ENCODE measurements around the gene DNAJB14.

Gene DNAJB14

DNA sequence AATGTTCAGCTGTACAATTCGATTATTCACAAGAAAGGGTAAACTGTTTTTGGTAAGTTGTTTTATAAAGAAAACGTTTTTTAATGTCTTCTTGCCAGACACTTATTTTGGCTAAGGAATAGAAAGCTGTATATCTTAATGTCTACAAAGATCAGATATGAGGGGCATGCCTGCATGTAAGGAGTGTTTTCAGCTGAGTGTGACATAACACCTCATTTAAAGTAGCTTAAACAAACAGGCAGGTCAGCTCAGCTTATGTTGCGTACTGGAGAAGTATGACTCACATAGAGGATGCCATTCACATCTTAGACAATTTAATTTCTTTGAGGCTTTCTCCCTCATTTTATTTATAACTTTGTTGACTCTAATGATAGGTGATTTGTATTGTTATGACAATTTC is 82.6 kb downstream of the DNAJB14 start:
- DNase-seq (no peak), ATAC-seq (no peak)

DNA sequence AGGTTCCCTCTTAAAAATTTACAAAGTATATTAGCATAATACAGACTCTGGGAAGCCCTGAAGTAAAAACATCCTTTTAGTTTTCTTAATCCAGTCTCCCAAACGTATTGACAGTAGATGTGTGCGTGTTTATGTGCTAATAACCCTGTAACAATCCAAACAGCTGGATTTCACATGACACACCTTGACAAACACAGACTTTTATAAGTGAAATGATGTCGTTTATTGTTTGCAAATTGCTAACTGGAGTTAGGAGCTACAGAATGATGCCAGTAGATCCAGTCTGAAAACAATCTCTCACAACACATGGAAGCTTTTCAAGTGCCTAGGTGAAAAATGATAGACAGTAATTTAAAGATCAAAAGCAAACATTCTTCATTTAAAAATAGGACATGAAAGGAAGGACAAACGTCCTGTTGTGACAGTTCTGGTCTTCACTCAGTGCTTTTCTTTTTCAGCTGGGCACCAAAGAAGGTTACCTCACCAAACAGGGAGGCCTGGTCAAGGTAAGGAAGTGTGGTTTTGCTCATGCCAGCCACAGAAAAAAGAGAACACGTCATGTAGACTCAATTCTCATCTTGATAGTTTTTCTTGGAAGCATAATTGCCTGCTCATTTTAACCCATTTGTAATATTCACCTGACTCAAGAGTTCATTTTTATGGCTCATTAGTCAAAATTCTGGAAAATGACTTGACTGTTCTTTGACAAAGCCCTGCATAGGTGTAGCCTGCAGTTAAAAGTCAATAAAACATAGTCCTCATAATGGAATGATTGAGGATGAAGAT is 85.1 kb downstream of the DNAJB14 start:
- DNase-seq (no peak), ATAC-seq (peak; percentile 80)

DNA sequence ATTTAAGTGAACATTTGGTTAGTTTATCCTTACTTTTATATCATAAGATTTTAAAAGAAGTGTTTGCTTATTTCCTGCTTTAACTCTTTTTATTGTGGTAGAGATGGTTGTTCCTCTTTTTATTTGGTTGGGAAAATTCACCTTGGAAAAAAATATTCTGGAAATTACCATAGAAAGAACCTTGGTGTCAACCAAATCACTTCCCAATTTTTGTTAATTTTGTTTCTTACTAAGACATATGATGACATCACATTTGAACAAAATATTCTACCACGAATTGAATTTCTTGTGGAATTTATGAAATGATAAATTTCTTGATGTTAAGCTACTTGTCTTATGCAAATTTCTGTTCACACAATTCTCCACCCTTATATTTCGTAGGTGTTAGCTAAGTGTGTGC is 85.9 kb downstream of the DNAJB14 start:
- DNase-seq = no peak
- no peak for ATAC-seq

- DNase-seq (no peak), ATAC-seq (no peak)
These were observed 86.8 kb downstream of the DNAJB14 start for GRCh38 chr4:99859618-99860017.

- DNase-seq = no peak
- ATAC-seq = no peak
These were observed 89.1 kb downstream of the DNAJB14 start for GRCh38 chr4:99857307-99857706.

DNA sequence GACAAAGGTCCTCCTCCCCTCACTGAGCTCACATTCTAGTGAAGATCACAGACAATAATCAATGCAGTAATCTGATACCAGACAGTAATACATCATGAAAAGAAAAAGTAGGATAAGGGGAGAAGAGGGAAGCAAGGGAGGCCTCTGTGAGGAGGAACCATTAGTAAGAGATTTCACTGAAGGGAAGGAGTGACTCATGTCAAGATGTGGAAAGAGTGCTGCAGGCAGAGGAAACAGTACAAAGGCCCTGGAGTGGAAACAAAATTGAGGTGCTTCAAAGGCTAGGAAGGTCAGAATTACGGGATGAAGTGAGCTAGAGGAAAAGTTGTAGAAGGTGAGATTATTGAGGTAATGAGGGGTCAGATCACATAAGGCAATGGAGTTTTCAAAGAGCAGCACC is 90.3 kb downstream of the DNAJB14 start:
- DNase-seq (no peak), ATAC-seq (peak; percentile 75)

DNA sequence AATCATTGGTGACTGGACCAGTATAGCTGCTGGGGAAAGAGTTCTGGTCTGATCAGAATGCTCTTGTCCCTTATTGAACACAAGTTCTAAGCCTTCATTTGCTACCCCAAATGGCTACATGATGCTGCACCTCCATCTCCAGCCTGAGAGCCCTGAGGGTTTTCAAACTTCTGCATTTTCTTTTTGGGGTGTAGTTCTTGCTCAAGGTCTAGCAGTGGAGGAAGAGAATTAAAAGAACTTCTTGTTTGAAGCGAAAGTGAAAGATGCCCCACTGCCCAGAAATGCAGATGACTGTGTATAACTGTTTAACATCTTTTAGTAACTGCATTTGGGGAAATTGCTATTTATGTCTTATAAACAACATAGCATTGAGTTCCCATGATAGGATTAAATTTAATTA is 90.7 kb downstream of the DNAJB14 start:
- no peak for DNase-seq
- peak; percentile 26 for ATAC-seq

GRCh38 chr4:99853999-99854398 is 92.4 kb downstream of the DNAJB14 start:
- DNase-seq (no peak), ATAC-seq (no peak)

DNA sequence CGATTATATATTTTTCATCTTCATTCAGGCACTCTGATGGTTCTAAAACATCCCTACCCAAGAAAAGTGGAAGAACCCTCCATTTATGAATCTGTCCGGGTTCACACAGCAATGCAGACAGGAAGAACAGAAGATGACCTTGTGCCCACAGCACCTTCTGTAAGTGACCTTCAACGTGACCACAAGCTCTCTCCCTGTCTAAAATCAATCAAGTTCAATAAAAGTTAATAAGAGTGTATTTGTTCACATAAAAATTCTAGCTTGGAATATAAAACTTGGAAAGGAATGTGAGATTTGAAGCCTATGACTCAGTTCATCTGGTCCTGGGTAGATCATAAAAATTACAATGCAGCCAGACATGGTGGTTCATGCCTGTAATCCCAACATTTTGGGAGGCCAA is 93.2 kb downstream of the DNAJB14 start:
- ATAC-seq (no peak), DNase-seq (no peak)

- peak; percentile 43 for DNase-seq
- ATAC-seq = peak; percentile 10
These were observed 94.1 kb downstream of the DNAJB14 start for GRCh38 chr4:99852199-99852749.

DNA sequence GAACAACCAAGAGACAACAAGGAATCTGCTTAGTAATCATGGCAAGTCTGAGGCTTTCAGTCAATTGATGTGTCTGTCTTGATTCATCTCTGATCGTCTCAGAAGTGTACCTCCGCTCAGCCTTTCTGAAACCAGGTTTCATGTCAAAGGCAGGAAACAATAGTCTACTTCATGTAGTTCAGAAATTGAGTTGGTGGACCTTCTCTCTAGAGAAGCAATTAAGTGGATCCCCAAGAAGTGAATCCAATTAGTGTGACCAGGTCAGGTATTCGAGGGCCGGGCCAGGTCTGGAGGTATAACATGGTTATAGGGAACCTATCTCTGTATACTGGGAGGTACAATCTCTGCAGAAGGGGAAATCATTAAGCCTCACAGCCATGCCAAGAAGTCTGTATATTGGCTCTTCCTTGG is 97.8 kb downstream of the DNAJB14 start:
- DNase-seq = no peak
- ATAC-seq = peak; percentile 48

DNA sequence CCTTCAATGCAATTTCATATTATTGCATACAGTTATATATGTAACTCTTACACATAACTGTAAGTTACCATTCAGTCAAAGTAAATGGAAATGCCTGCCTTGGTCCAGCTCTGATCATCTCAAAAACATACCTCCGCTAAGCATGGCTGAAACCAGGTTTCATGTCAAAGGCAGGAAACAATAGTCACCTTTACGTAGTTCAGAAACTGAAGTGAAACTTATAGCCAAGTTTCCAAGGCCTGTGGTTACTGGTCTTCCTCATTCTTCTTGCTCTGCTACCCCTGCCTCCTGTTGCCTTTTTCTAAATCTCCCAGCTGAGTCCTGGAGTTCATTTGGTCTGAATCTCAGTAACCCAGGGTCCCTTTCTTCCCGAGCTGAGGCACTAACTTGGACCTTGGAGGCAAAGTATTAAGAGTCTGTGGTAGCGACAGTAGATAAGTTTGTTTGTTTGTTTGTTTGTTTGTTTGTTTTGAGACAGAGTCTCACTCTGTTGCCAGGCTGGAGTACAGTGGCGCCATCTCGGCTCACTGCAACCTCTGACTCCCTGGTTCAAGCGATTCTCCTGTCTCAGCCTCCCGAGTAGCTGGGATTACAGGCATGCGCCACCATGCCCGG is 98.9 kb downstream of the DNAJB14 start:
- ATAC-seq = peak; percentile 61
- no peak for DNase-seq

DNA sequence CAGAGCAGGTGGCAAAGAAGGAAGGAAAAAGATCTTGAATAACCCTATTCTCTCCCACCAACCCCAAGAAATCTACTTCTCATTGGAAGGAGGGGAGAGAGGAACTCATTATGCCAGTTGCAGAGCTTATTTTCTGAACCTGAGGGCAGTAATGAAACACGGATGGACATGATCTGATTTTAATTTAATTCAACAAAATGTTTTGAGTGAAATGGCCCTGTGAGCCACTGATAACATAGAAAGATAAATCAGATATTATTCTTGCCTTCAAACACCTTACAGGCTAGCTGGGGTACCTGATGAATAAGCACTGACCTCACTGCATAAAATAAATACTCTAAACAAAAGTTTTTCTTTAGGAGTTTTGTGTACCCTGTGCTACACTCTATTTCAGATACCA is 99.5 kb downstream of the DNAJB14 start:
- ATAC-seq = no peak
- no peak for DNase-seq

Measured in stimulated activated naive CD8-positive, alpha-beta T cell treated with anti-CD3 and anti-CD28 coated beads, Interleukin-15, Interleukin-2, amounts not matched to agents 100 U/mL and 50 U/mL, for 24 hours (primary cell).